ENCODE data around the gene ATP6V0A1. TPM values are rescaled to one million over a fixed set of nuclear protein-coding genes. Genes with fewer than 3 reads are reported as not detected.

The ATP6V0A1 gene
- total and polyA plus RNA-seq, 3 donors from 2014 or later = 89.9 to 143 (median 131) TPM

- 54 to 56% methylated on average over 3 of the region's 3 CpGs for WGBS, 2 donors
These were observed 34.6 kb downstream of the ATP6V0A1 start for GRCh38 chr17:42493319-42493718.

GRCh38 chr17:42494673-42495072 lies 36.0 kb downstream of the ATP6V0A1 start:
- 72 to 82% methylated on average over 4 of the region's 4 CpGs for WGBS, 2 donors
- H3K4me3 ChIP-seq = no peak overlapping the region
- TF ChIP-seq POLR2A (IDR thresholded peaks at IDR 0.05) = no peak
- TF ChIP-seq, protein P1, sequence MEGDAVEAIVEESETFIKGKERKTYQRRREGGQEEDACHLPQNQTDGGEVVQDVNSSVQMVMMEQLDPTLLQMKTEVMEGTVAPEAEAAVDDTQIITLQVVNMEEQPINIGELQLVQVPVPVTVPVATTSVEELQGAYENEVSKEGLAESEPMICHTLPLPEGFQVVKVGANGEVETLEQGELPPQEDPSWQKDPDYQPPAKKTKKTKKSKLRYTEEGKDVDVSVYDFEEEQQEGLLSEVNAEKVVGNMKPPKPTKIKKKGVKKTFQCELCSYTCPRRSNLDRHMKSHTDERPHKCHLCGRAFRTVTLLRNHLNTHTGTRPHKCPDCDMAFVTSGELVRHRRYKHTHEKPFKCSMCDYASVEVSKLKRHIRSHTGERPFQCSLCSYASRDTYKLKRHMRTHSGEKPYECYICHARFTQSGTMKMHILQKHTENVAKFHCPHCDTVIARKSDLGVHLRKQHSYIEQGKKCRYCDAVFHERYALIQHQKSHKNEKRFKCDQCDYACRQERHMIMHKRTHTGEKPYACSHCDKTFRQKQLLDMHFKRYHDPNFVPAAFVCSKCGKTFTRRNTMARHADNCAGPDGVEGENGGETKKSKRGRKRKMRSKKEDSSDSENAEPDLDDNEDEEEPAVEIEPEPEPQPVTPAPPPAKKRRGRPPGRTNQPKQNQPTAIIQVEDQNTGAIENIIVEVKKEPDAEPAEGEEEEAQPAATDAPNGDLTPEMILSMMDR (IDR thresholded peaks at IDR 0.05) = no peak
- H3K9me3 ChIP-seq = no peaks in the 10 kb centered on the region
- H3K27ac ChIP-seq = no peak overlapping the region
- no peak for DNase-seq
- no peaks in the 10 kb centered on the region for H3K36me3 ChIP-seq (ENCODE audit: low read depth, missing control alignments)
- intact Hi-C loops (cut with DNase I; ENCODE audit: low total_unique reads) = no loop called here
- no peaks in the 10 kb centered on the region for H3K27me3 ChIP-seq
- no peaks in the 10 kb centered on the region for H3K4me1 ChIP-seq

More at GRCh38 chr17:42493319-42493718, 34.6 kb downstream of the ATP6V0A1 start:
- no peak for TF ChIP-seq POLR2A (IDR thresholded peaks at IDR 0.05)
- TF ChIP-seq, protein P1 (IDR thresholded peaks at IDR 0.05) = no peak
- H3K27ac ChIP-seq = no peak overlapping the region
- H3K4me1 ChIP-seq = no peaks in the 10 kb centered on the region
- H3K36me3 ChIP-seq (ENCODE audit: low read depth, missing control alignments) = no peaks in the 10 kb centered on the region
- no peak overlapping the region for H3K4me3 ChIP-seq
- DNase-seq = peak; percentile 47
- H3K9me3 ChIP-seq = no peaks in the 10 kb centered on the region
- intact Hi-C loops (cut with DNase I; ENCODE audit: low total_unique reads) = no loop called here
- H3K27me3 ChIP-seq = no peaks in the 10 kb centered on the region

DNA sequence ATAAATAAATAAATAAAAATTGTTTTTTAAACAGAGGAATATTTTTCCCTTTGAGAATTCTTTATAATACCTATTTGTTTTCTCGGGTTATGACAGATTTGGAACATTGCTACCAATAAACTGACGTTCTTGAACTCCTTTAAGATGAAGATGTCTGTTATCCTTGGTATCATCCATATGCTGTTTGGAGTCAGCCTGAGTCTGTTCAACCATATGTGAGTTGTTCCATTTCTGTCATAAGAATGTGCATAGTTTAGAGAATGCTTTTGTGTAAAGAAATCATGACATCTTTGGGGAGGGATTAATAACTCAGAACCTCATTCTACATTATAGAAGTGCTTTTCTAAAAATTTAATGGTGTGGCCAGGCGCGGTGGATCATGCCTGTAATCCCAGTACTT lies 40.1 kb downstream of the ATP6V0A1 start:
- H3K36me3 ChIP-seq (ENCODE audit: low read depth, missing control alignments) = no peaks in the 10 kb centered on the region
- no peak for DNase-seq
- intact Hi-C loops (cut with DNase I; ENCODE audit: low total_unique reads) = no loop called here
- H3K4me3 ChIP-seq = no peak overlapping the region
- WGBS, 2 donors = 88 to 96% methylated on average over 4 of the region's 4 CpGs
- TF ChIP-seq, protein P1 (IDR thresholded peaks at IDR 0.05) = no peak
- TF ChIP-seq POLR2A (IDR thresholded peaks at IDR 0.05) = no peak
- H3K9me3 ChIP-seq = no peaks in the 10 kb centered on the region
- no peaks in the 10 kb centered on the region for H3K27me3 ChIP-seq
- no peaks in the 10 kb centered on the region for H3K4me1 ChIP-seq
- H3K27ac ChIP-seq = no peak overlapping the region

DNA sequence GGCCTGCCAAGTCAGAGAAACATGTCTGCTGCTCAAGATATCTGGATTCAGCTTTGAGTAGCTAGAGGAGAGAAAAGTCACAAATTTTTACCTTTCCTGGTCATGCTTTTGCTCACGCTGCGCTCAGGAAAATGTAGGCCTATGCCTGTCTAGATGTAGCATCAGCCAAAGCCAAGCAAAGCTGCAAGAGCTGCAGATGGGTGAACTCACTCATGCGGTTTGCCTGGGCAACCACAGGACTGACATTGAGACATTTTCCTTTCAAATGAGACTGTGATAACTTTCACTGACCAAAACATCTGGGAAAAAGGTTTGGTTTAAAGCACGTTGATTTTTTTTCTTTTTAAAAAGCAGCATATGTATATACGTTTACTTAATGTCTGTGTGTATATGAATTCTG lies 43.4 kb downstream of the ATP6V0A1 start:
- no peak for TF ChIP-seq POLR2A (IDR thresholded peaks at IDR 0.05)
- TF ChIP-seq, protein P1 (IDR thresholded peaks at IDR 0.05) = no peak
- Histone ChIP-seq H3K36me3 (ENCODE audit: low read depth, missing control alignments) (no peaks in the 10 kb centered on the region), H3K27ac (no peak overlapping the region), H3K4me3 (no peak overlapping the region), H3K27me3 (no peaks in the 10 kb centered on the region), H3K4me1 (peaks cover 8% of the 10 kb centered on the region), H3K9me3 (no peaks in the 10 kb centered on the region)
- WGBS, 2 donors = 89 to 91% methylated on average over 5 of the region's 5 CpGs
- DNase-seq = no peak
- intact Hi-C loops (cut with DNase I; ENCODE audit: low total_unique reads) = no loop called here

DNA sequence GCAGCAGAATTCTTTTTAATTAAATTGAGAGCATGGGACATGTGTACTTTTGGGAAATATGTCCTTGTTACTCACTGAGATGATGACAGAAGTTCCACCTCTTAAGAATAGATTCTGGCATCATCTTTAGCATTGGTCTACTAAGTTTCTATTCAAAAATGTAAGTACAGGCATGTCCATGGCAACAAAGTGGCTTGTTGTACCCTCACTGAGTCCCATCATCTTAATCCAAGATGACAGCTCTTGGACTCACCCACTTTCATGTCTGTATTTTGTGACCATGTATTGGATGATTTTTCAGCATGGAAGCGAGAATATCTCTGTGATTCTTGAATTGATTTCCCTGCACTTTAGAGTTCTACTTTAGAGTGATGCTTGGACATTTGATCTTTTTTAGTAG lies 44.2 kb downstream of the ATP6V0A1 start:
- 90 to 96% methylated on average over 1 of the region's 1 CpG for WGBS, 2 donors
- no peaks in the 10 kb centered on the region for H3K36me3 ChIP-seq (ENCODE audit: low read depth, missing control alignments)
- H3K27me3 ChIP-seq = no peaks in the 10 kb centered on the region
- no peaks in the 10 kb centered on the region for H3K9me3 ChIP-seq
- intact Hi-C loops (cut with DNase I; ENCODE audit: low total_unique reads) = no loop called here
- no peak overlapping the region for H3K27ac ChIP-seq
- peaks cover 8% of the 10 kb centered on the region for H3K4me1 ChIP-seq
- DNase-seq = no peak
- no peak overlapping the region for H3K4me3 ChIP-seq
- TF ChIP-seq POLR2A (IDR thresholded peaks at IDR 0.05) = no peak
- TF ChIP-seq, protein P1 (IDR thresholded peaks at IDR 0.05) = no peak

All from testis (tissue), 3 donors.